Astrocyte of the hippocampus (primary cell): ENCODE measurements around the gene CLCN5.

ENCODE experiments used
- DNase-seq: peaks from one replicate; pipeline ENCODE4 v3.0.0; 2011; ENCODE audit warnings: low read depth, low spot score

CLCN5 gene

DNA sequence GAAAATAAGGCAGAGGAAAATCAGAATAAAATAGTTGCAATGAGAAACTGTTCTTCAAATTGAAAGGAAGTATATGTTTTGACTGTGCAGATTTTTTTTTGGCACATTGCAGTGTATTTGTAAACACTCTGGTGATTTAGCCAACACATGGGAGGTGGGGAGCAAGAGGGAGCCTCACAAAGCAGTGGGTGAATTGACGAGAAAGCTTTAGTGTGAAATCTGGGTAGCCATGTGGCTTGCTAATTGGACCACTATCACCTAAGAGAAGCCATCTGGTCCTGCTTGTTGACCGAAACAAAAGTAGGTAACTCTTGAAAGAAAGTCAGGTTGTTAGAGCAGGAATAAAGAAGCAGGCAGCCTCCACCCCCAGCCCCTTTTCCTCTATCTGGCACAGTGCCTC is 10.4 kb downstream of the CLCN5 start:
- DNase-seq = no peak

DNA sequence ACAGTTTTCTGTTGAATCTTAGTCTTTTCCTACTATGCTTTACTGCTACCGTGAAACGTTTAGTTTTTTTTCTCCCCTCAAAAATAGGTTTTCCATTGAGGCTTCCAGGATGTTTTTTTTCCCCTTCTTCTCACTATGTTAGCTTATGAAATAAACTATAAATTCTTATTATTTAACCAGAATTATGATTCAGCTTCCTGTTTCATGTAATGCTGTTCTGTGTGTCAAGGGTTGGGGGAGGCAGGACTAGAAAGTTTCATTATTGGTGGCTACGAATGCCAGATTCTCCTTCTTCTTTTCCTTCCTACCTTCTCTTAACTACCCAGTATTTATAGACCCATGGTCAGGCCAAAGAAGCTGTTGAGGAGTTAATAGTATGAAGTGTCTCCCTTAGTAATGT is 11.8 kb downstream of the CLCN5 start:
- no peak for DNase-seq

DNA sequence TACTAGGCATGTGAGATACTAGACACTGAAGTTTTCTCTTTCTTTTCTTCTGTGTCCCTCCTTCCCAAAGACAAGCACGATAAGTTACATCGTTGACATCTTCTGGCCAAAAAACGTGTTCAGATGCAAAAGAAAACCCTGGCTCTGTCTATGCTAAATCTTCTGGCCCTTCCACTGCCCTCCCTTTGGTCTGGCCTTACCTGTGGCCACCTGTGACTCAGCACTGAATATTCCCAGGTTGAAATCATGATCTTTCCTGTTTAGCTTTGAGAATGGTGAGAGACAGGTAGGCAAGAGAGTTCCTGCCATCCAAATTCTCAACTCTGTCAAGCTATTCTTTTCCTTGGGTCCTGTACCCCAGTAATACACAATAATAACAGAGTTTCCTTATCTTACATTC is 12.3 kb downstream of the CLCN5 start:
- no peak for DNase-seq

DNA sequence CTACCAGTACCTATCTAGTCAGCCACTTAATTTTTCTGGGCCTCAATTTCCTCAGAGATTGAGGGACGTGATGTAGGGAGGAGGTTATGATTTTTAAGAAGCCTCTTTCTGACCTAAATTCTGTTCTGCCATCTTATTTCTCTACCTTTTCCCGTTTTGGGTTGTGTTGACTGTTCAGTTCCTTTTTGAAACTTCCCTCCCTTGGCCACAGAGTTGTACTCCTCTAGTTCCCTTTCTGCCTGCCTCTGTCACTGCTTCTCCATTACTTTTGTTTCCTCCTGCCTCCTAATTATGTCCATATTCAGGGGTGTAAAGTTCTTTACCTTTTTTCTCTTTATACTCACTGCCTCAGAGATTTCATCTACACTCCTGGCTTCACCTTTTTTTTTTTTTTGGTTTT is 25.4 kb downstream of the CLCN5 start:
- DNase-seq = no peak

DNA sequence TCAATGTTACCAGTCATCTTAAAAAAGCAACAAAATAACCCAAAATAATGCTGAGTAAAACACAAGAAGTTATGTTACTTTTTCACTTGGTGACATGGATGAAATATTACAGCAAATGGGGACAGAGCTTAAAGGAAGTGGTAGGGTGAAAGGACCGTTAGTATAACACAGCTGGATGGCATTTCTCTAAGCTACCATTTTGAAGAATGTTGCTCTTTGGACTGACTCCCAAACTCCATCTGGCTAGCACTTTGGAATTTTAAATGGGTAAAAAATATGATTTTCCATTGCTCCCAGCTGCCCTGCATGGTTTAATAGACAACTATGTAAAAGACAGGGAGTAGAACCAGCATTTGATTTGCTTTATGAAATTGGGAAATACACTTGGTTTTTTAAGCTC is 27.6 kb downstream of the CLCN5 start:
- no peak for DNase-seq

DNA sequence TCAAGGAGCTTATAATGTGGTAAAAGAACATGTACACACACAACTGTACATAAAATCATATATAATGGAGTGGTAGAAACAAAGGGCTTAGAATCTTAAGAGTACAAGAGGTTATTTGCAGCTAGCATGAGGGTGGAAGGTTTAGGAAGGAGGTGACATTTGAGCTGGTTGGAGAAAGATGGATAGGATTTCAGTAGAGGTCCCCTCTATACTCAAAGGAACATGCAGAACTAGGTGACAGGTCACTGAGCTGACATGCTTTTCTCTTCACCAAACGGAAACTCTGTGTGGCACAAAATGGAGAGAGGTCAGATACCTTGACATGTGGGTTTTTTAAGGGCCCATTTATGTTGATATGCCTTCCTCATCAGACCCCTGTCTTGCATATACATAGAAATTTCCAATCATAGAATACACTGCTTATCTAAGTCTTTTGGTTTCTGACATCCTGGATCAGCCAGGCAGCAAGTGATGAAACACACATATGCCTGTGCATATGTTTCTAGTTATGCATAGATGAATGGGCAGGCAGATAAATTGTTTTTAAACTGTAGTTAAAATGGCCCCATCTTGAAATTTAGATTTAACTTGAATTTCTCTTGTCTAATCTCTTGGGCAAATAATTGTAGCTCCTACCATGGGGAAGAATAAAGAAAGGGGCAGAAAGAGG is 29.3 kb downstream of the CLCN5 start:
- DNase-seq = no peak

DNA sequence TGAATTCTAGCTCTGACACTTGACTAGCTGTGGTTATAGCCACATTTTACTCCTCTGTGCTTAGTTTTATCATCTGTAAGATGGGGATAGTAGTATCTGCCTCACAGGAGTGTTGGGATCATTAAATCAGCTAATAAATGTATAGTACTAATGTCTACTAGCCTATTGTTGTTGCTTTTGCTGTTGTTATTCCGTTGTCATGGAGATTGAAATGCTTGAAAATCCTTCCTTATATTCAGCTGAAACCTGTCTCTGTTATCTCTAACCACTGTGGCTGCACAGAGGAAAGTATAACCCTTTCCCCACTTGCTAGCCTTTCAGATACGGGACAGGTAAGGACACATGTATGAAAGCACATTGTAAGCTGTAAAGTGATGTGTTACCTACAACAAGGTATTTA is 33.9 kb downstream of the CLCN5 start:
- DNase-seq = no peak

DNA sequence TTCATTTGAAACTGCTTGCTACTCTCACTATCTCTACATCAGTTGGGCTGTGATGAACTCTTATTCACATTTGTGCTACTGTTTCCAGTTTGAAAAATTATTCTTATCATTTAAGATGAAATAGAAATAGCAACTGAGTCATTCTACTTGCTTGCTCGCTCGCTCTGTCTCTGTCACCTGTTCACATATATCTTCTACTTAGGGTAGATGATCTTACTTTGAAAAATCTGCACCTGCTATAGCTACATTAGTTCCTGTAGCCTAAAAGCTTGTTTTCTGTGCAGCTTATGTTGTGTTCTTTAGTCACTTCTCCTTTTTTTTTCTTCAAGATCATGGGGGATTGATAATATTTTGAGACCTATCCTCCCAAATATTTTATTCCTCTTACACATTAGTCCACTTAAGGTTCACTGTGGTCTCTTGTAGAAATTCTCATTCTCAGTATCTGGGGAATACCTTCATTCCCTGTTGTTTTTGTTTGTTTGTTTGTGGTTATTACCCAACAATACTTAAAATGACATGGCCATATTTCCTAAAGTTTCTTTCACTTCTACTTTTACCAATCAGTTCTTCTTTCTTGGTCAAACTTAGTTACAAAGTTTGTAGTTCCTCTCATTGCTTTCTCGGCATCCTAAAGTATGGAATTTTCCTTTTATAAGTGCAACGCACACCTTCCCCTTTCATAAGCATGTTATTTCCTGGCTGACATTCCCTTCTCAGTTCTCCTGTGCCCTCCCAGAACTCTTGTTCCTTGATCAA is 36.5 kb downstream of the CLCN5 start:
- DNase-seq = no peak

DNA sequence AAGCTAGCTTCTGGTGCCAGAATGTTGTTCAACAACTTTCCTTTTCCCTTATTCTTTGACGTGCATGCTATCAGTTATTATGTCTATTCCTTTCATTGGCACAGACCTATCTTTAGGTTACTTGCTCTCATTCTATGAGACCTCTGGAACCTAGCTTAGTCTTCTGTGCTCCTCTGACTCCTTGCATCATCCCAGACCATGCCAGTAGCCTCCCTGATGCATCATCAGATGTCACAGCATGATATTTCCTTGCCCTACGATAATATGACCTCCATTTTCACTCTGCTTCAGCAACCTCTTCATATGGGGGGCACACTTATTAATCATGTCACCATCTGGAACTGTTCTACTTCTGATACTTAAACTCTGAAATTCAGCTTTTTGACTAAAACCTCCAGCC is 37.2 kb downstream of the CLCN5 start:
- DNase-seq = no peak

DNA sequence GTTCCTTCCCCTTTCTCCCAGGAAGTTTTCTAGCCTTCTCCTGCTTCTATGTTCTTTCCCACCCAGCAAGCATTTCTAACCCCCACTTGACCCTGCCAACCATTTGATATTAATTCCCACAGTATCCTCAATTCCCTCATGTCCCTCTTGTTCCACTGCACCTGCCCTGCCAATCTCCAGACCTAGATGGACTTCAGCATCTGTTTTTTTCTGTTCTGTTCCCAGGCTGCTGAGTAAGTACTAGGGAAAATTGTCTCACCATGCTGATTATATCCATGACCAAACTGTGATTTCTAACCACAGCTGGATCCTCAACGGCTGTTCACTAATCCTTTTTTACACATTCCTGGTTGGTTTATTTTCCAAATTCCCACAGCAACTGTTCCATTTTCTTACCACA is 37.7 kb downstream of the CLCN5 start:
- DNase-seq = no peak

DNA sequence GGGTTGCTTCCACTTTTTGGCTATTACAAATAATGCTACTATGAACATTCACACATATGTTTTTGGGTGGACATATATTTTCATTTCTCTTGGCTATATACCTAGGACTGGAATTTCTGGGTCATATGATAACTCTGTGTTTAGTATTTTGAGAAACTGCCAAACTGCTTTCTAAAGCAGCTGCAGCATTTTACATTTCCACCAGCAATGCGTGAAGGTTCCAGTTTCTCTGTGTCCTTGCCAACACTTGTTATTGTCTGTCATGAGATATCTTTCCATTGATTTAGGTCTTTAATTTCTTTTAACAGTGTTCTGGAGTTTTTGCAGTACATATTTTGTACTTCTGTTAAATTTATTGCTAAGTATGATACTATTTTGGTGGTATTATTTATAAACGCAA is 48.3 kb downstream of the CLCN5 start:
- DNase-seq = no peak

DNA sequence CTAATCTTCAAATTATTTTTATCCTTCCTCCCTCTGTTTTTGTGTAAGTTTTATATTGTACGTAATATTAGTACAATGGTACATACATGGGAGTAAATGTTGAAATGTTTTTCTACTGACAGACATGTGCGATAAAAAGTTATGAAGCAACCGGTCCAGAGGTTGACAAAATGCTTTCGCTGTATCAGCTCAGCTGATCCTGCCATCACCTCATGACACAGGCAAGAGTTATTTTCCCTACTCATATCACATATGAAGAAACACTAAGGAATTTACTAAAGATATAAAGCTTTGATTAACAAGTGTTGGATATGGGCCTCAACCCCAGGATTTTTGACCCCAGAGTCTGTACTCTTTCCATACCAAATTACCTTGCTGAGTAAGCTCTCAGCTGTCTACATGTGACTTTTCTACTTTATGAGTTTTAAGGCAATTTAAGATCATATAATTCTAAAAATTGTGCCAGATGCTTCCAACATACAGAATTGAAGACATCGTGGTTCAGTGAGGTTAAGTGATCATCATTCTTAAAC is 50.0 kb downstream of the CLCN5 start:
- no peak for DNase-seq

DNA sequence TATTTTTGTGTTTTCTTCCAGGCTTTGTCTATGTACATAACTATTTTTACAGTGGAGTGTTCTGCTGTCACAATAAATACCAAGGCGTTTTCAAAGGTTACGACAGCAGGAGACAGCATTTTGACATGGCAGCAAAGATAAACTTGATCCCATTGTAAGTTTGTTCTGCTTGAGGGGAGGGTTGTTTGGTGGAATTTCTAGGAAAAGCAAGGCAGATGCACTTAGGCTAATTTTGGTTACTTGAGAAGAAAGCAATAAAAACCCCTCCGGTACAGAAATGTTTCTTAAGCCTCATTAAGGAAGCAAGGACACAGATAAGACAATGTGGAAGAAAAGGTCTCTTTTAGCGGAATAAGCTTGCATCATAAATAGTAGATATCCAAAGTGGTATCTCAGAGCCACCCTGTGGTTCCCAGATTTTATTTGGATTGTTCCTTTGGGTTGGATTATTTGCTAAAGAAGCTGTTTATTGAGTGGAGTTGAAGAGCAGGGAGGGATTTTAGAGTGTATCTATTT is 54.3 kb downstream of the CLCN5 start:
- DNase-seq = no peak

DNA sequence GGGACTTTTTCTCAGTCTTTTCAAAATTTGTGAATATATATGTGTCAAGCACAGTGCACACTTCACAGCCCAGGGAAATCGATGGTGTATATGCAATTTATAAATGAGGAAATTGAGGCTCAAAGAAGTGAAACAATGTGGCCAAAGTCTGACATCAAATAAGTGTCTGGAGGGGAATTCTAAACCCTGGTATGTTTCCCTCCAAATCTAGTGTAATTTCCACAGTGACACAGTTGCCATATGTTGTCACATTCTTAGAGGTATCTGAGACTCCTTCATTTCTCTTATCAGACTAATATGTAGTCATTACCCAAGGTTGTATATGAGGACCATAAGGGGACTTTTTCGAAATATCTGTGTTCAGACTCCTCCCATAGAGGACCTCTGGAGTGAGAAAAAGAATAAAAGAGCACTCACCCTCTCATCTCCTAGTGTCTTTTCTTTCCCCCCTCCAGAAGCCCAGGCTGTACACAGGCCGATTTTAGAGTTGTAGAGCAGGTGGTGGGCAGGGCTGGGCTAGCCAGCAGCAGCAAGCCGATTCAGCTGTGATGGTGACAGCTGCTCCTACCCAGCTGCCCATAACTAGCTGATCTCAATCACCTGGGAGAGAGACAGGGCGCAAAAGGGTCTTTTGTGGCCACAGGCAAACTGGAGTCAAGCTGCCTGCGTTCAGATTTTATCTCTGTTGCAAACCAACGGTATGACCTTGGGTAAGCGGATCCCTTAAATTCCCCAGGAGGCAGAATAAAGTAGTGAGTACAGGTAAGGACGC is 55.1 kb downstream of the CLCN5 start:
- no peak for DNase-seq

DNA sequence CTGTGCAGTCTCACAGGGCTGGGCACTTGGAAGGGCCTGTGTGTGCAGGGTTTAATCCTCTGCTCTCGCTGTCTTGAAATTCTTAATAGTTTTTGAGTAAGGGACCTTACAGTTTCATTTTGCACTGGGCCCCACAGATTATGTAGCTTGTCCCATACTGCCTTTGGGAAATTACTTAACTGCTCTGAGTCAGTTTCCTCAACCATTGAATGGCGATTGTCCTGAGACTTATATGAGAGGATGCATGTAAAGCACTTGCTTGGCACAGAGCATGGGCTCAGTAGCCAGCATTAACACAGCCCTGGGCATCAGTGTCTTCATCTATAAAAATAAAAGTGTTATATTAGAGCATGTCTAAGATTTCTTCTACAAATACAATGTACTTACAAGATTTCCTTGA is 55.8 kb downstream of the CLCN5 start:
- DNase-seq = no peak

DNA sequence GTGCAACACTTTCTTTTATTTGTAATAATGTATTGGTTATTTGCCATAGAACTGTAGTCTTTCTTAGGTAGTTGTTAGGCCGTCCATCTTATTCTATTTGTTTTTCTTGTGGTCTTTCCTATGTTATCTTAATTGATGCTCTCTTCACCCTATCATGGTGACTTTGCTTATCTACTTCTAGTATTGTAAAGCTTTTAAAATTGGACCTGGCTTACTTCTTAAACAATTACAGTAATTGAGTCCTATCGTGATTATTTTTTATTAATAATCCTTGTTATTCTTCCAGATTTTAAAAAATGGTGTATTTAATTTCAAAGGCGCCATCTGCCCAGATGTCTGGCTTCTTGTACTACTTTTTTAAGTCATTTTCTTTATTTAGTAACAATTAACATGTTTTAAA is 63.7 kb downstream of the CLCN5 start:
- DNase-seq = no peak

DNA sequence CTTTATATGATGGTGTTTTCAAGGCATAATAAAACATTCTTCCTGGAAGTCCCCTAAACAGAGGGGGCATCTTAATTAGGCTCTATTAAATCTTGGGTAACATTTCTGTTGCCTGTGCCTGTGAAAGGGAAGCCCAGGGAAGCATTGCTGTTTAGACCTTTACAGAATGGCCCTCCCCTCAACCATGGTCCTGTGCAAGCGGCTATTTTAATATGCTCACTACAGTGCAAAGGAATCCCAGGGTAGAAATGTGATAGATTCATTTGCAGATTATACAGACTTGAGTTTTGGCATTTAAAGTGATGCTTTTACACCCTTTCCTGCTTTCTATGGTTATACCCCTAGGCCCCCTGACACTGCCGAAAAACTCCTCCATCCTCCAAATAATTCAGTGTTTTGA is 65.3 kb downstream of the CLCN5 start:
- no peak for DNase-seq

DNA sequence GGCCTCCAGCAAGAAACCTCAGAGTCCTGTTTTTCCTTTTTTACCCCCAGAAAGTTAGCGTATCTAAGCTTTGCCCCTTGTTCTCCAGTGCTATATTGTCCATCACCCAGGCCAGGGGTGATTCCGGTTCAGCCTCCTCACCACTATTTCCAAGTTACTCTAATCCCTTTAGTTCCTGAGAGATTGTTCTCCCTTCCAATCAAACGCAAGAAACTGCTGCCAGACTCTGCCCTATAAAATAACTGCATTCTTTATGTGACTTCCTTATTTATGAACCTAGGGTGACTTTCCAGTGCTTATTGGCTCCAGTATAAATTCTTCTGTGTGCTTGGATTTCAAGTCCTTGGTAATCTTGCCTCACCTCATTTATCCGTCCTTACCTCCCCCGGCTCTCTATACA is 65.7 kb downstream of the CLCN5 start:
- DNase-seq = no peak

DNA sequence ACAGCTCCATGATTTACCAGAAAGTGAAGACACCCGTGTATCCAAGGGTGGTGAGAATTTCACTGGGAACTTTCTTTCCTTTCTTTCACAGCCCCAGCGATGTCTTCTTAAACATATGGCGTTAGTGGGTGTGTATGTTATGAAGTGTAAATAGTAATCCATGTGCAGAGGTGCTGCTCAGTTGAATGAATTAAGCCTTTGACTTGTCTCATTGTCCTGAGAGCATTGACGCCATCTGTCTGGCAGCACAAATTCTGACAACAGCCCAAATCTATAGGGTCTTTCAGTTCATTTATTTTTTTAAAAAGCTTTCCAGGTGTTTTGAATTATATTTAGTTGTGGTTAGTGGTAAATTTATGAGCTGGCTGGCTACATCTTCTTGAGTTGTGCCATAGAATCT is 69.4 kb downstream of the CLCN5 start:
- DNase-seq = no peak

DNA sequence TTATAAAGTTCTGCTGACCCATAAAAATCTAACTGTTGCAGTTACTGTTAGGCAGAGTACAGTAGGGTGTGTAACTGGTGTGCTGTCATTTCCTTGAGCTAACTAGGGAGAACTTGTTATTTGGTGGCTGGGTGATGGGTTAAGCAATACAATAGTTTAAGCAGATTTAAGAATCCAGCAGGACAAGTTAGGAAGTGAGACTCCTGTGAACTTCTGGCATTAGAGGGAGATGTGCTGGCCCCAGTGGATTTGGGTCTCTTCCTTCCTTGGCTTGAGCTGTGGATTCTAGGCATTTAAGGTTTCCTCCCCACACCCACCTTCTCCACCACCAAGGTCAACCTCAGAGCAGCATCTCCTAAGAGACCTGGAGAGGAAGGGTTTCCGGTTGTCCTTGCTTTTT is 70.5 kb downstream of the CLCN5 start:
- DNase-seq = no peak

DNA sequence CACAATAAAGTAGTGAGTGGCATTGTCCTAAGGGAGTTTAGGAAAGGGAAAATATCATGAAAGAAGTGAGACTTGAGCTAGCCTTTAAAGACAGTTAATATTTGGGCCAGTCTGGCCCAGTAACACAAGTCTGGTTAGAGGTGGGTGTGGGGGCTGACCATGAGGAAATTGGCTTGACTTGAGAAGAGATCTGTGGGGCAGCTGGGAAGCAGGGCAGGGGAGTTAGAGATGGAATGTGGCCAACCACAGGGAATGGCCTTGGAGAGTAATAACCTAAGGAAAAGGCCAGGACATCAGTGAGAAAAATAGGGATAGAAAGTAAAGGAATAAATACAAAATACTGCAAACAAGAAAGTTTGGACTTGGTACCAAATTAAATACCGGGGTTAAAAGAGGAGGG is 71.3 kb downstream of the CLCN5 start:
- DNase-seq = no peak

DNA sequence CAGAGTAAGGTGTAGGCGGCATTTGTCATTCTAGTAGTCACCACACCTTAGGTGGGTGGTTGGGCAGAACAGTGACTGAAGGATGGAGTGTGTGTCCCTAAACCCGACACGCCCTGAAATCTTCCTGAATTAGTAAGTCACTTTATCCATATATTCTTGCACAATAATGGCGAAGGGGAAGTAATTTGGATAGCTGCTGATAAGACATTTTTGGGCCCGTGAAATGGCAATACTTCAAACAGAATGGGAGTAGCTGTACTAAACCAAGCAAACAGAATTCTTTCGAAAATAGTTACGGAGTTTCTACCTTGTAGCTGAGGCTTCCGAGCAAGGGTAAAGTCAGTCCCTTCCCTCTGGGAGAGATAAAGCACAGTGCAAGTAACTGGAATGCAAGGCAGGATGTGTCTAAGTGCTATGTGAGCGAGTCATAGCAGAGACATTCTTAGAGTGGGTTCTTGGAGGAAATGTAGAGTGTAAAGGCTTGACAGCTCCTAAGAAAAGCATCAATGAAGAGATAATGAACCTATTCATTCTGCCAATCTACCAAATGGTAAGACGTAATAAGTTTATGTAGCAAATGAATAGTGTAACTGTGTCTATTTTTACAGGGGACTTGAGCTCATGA is 72.8 kb downstream of the CLCN5 start:
- peak; percentile 41 for DNase-seq
